Neural cell (in vitro differentiated cells): ENCODE data around the gene MCM7.

Experiments used
- EP300 ChIP-seq: fragments of 450-650 bp; conservative IDR thresholded peaks from 2 replicates; pipeline ENCODE4 v1.6.1; 2014; ENCODE audit warnings: antibody characterized with exemption, mild to moderate bottlenecking, moderate library complexity; ENCODE audit not compliant: poor library complexity, severe bottlenecking
- TF ChIP-seq, protein P1 (sequence below): fragments of 450-650 bp; IDR thresholded peaks from 2 replicates; pipeline ENCODE4 v1.5.1; 2014; ENCODE audit warnings: antibody characterized with exemption, mild to moderate bottlenecking, moderate library complexity; ENCODE audit not compliant: poor library complexity, severe bottlenecking

DNA sequence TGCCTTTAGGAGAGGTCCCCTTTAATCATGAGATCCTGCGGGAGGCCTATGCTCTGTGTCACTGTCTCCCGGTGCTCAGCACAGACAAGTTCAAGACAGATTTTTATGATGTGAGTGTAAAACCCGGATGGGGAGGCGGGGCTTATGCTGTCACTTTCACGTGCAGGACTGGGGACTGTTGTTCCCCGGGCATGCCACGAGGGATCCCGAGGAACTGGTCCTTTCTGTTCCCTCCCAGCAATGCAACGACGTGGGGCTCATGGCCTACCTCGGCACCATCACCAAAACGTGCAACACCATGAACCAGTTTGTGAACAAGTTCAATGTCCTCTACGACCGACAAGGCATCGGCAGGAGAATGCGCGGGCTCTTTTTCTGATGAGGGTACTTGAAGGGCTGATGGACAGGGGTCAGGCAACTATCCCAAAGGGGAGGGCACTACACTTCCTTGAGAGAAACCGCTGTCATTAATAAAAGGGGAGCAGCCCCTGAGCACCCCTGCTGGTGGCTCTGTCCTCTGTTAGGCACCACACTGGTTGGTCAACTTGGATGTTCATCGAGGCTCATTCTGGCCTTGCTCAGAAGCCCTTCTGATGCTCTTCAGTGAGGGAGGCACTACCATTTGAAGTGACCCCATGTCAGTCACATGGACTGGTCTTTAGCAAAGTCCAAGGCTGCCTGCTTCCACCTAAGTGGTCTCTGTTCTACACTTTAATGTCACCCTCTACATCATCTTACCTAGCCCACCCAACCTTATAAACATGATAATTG lies 9.6 kb downstream of the MCM7 start:
- TF ChIP-seq EP300 = no peak
- TF ChIP-seq, protein P1, sequence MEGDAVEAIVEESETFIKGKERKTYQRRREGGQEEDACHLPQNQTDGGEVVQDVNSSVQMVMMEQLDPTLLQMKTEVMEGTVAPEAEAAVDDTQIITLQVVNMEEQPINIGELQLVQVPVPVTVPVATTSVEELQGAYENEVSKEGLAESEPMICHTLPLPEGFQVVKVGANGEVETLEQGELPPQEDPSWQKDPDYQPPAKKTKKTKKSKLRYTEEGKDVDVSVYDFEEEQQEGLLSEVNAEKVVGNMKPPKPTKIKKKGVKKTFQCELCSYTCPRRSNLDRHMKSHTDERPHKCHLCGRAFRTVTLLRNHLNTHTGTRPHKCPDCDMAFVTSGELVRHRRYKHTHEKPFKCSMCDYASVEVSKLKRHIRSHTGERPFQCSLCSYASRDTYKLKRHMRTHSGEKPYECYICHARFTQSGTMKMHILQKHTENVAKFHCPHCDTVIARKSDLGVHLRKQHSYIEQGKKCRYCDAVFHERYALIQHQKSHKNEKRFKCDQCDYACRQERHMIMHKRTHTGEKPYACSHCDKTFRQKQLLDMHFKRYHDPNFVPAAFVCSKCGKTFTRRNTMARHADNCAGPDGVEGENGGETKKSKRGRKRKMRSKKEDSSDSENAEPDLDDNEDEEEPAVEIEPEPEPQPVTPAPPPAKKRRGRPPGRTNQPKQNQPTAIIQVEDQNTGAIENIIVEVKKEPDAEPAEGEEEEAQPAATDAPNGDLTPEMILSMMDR = no peak
